GM19035 (cell line): Measurements from ENCODE around the gene TBX18.

Experiments
- ATAC-seq: cut with Tn5 transposase; IDR thresholded peaks from one replicate; pipeline ENCODE4 v1.9.1; 2021; ENCODE audit not compliant: unreplicated experiment

TBX18 gene

GRCh38 chr6:84749181-84749580, 15.2 kb downstream of the TBX18 start:
- no peak for ATAC-seq

DNA sequence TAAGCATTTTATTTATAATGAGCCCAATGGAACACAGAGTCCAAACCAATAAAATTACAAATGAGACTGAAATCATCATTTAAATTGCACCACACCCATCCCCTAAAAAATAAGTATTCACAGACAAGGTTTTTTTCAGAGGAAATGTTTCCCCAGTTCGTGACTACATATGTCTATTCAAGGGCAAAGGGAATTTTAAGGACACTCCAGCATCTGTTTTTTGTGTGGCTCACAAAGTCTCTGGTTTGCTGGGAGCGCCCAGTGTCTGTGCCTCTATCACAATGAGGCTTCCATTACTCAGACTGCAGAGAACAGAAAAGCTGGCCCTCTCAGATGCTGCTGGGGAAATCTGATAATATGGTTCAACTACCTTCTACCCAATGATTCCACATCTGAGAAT, 16.0 kb downstream of the TBX18 start:
- no peak for ATAC-seq

DNA sequence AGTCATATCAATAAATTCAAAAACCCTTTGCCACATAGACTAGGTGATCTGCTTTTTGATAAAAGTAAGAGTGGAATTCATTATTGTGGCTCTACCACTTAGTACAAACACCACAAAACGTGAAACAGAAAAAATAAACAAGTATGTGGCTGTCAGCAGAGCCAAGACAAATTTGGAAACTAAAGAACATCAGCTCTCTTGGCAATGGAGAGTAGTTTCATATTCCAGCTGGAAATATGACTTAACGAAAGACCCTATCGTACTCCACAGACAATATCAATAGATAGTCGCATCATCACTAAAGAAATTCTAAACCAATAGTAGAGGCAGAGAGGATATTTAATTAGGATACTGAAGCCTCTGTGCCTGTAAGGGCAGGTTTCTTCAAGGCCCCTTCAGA, 20.8 kb downstream of the TBX18 start:
- no peak for ATAC-seq

DNA sequence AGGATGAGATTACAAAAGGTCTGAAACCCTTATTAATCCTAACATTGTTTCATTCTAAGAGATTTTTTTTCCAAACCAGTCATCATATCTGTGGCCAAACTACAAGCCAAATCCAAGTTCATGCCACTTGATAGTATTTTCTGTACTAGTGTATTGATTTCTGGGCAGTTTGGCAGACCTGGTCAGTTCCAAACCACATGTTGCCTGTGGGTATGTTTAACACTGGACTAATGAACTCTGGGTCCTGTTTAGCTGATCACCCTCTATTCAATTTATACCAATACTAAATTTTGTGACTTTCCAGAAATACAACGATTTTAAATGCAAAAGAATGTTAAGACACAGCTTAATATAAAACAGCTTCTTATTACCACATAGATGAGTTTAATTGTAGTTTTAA, 24.0 kb downstream of the TBX18 start:
- no peak for ATAC-seq

GRCh38 chr6:84739866-84740208, 24.6 kb downstream of the TBX18 start:
- ATAC-seq: no peak

GRCh38 chr6:84738996-84739865, 25.2 kb downstream of the TBX18 start:
- no peak for ATAC-seq

DNA sequence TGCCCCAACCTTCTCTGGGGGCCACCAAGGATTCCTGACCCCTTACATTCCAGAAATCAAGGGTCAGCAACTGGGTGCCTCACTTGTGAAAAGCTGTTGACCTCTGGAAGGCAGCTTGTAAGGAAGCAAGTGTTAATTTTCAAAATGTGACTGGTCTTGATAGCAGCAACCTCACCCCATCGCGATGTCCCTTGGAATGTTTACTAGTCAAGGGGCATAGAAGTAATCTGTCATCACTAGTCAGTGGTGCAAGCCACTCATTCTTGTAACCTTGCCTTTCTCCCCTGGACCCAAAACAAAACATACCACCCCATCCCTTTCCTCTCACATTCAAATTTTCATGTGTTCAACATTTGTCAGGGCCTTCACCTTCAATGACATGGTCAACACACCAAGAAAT, 30.5 kb downstream of the TBX18 start:
- no peak for ATAC-seq

DNA sequence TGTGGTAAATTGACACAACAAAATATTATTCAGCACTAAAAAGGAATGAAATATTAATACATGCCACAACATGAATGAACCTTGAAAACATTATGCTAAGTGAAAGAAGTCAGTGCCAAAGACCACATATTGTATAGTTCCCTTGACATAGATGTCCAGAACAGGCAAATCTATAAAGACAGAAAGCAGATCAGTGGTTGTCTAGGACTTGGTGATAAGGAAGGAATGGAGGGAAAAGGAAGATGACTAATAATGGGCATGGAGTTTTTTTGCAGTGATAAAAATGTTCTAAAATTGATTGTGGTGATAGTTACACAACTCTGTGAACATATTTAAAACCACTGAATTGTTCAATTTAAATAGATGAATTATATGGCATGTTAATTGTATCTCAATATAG, 32.5 kb downstream of the TBX18 start:
- no peak for ATAC-seq

- ATAC-seq: no peak
Observed at GRCh38 chr6:84731401-84731800, 33.0 kb downstream of the TBX18 start.

DNA sequence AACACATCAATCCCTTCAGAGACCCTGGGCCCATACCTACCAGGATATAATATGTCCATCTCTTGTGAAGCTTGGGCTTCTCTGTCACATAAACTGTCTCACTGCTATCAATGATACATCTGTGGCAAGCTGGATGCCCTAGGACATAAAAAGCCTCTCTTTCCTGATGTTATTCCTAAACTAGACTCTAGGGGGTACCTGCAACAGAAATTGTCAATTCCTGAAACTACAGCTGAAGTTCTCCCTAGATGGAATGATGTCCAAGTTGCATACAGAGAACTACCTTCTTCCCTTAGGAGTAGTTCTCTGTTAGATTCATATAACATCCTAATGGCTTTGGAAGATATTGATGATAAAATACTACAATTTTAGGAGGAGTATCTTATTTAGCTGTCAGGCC, 35.8 kb downstream of the TBX18 start:
- no peak for ATAC-seq

DNA sequence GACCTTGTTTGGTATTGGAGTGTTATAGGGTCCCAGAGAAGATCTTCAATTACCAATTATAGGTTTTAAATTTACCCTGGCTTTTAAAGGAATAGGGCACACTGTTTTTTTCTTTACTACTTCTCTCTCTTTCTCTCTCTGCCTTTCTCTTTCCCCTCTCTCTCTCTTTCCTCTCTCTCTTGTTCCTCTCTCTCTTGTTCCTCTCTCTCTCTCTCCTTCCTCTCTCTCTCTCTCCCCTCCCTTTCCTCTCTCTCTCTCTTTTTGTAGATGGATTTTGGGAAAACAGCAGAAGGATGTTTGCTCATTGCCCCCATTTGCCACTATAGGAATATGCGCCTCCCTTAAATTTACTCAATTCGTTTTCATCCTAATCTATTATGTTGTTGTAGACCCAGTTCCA, 45.2 kb downstream of the TBX18 start:
- ATAC-seq: no peak

DNA sequence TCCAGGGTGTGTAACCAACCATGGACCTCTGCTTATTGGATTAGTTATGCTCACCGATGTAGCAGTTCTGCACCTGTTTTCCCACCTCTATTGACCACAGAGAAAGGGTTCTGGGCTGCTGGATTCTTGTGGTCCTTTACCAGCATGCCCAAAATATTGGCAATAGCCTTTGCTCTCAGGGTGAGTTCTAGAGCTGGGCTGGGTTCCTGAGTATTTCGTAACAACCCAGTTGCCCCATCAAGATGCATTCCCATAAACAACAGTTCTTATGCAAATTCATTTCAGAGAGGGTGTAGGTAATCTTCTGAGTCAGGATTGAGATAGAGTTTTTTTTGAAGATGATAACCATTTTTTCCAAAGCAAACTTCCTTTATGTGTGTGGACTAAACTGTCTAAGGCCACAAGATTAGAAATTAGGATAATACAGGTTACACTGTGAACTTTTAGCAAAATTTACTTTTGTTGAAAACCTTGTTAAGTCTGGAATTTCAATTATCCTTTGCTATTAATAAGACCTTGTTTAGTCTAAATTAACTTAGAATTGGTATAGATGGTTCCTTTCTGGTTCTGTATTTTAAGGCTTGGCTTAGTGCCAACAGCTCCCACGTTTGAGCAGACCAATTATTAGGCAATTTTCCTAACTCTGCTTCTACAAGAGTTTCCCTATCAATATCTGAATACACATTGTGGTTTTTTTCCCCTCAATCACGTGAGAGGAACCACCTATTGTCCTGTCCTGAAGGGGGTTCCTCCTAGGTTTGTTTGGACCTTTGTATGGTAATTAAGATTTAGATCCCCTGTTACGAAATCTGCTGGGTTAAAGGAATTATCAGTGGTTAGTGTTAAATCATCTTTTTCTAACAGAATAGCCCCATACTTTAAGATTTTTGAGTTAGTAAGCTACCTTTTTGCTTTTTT, 46.1 kb downstream of the TBX18 start:
- ATAC-seq: no peak

- no peak for ATAC-seq
Observed at GRCh38 chr6:84709121-84709520, 55.3 kb downstream of the TBX18 start.

- no peak for ATAC-seq
Observed at GRCh38 chr6:84707171-84707570, 57.2 kb downstream of the TBX18 start.

- no peak for ATAC-seq
Observed at GRCh38 chr6:84696166-84696565, 68.2 kb downstream of the TBX18 start.

DNA sequence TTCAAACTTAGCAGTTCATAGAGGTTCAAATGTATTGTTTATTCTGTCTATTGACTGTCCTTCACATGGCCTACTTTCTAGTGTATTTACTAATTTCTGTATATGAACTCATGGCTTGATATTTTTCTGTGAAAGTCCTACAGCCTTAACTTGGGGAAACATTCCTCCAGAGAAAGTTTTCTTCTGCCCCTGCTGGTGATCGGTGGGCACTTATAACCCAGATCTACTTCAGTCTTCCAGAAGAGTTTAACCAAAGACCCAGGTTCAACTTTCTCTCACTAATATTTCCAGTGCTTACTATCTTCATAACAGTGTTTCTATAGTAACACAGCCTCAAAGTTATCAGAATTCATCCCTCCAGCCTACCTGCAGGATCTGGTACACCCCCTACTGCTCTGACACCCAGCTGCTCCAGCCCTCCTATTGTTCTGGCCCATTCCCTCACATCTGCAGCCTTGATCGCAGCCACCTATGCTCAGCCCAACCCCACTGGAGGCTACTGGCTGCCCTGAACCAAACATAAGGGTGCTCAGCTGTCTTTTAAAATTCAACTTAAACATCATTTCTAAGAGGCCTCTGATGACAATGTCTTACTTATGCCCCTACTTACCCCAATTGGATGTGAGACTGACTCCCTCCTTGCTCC, 72.3 kb downstream of the TBX18 start:
- no peak for ATAC-seq

GRCh38 chr6:84688141-84688873, 76.1 kb downstream of the TBX18 start:
- ATAC-seq: no peak

GRCh38 chr6:84687431-84687830, 77.0 kb downstream of the TBX18 start:
- no peak for ATAC-seq

GRCh38 chr6:84685983-84686584, 78.3 kb downstream of the TBX18 start:
- ATAC-seq: no peak

- ATAC-seq: no peak
Observed at GRCh38 chr6:84681693-84682326, 82.6 kb downstream of the TBX18 start.
